A673 (cell line): ENCODE data around the gene ANKRD17. TPM values are rescaled to one million over a fixed set of nuclear protein-coding genes. Genes with fewer than 3 reads are reported as not detected.

ENCODE experiments used
- BruUV-seq: library from RNA; stranded (reverse); fragments of 400-500 nt; replicated peaks from 2 replicates; lab custom pipeline; 2021; lab: Mats Ljungman, UMichigan
- CTCF ChIA-PET: fragments of 300-600 bp; sonication (Branson Sonifier 250); formaldehyde crosslinking; loops from one replicate; lab custom pipeline; 2022; ENCODE audit warnings: antibody characterized with exemption; lab: Charles Lee
- POLR2A ChIA-PET: fragments of 300-600 bp; sonication (Branson Sonifier 250); formaldehyde crosslinking; loops from one replicate; lab custom pipeline; 2022; ENCODE audit warnings: antibody characterized with exemption; ENCODE audit not compliant: low non-redundant PET; lab: Charles Lee
- DNase-seq: peaks from one replicate; pipeline ENCODE4 v3.0.0-alpha.2; 2015; ENCODE audit warnings: low spot score
- H3K27ac ChIP-seq: fragments of 200-600 bp; sonication (generic); 2 replicates; pipeline ENCODE4 v1.5.1; 2016; ENCODE audit warnings: mixed run types, low read depth, mild to moderate bottlenecking, mixed read lengths, antibody characterized with exemption, low read length; ENCODE audit not compliant: poor library complexity, severe bottlenecking
- H3K27me3 ChIP-seq: fragments of 200-600 bp; sonication (generic); replicated peaks from 2 replicates; pipeline ENCODE4 v1.6.1; 2017; ENCODE audit warnings: mixed run types, low read depth, mild to moderate bottlenecking, mixed read lengths, antibody characterized with exemption, low read length; ENCODE audit not compliant: insufficient read depth, poor library complexity
- H3K36me3 ChIP-seq: fragments of 200-600 bp; sonication (generic); 2 replicates; pipeline ENCODE4 v1.6.1; 2016; ENCODE audit warnings: mixed run types, mild to moderate bottlenecking, mixed read lengths, antibody characterized with exemption, low read length; ENCODE audit not compliant: insufficient read depth, poor library complexity, severe bottlenecking
- H3K4me1 ChIP-seq: fragments of 200-600 bp; sonication (generic); 2 replicates; pipeline ENCODE4 v1.6.1; 2017; ENCODE audit warnings: mixed run types, mild to moderate bottlenecking, mixed read lengths, antibody characterized with exemption, low read length; ENCODE audit not compliant: insufficient read depth, poor library complexity, severe bottlenecking
- H3K4me3 ChIP-seq: fragments of 200-600 bp; sonication (generic); 2 replicates; pipeline ENCODE4 v1.5.1; 2016; ENCODE audit warnings: low read depth, mixed run types, mild to moderate bottlenecking, mixed read lengths, low read length; ENCODE audit not compliant: poor library complexity, severe bottlenecking
- H3K9me3 ChIP-seq: fragments of 200-600 bp; sonication (generic); 2 replicates; pipeline ENCODE4 v1.6.1; 2016; ENCODE audit warnings: mixed run types, low read depth, mild to moderate bottlenecking, mixed read lengths, antibody characterized with exemption, low read length; ENCODE audit not compliant: poor library complexity, severe bottlenecking
- EZH2 ChIP-seq: fragments of 200-600 bp; sonication (generic); IDR thresholded peaks from 2 replicates; pipeline ENCODE4 v1.6.1; 2017; ENCODE audit warnings: borderline replicate concordance, low read depth, mild to moderate bottlenecking, mixed read lengths, antibody characterized with exemption, low read length; ENCODE audit not compliant: poor library complexity, severe bottlenecking
- intact Hi-C: fragments of 100-400 bp; cut with micrococcal nuclease; formaldehyde crosslinking; loops from one replicate; pipeline ENCODE4 v1.10.0; 2022; ENCODE audit not compliant: unreplicated experiment
- total RNA-seq: library from RNA; stranded (reverse); gene quantifications from 2 replicates; pipeline ENCODE4 v1.2.3, GENCODE V29; 2021
- TF ChIP-seq, protein P1 (sequence below): fragments of 300-800, 200-600 bp; sonication (generic); conservative IDR thresholded peaks from 2 replicates; pipeline ENCODE4 v1.5.1; 2017; ENCODE audit warnings: low read depth, mild to moderate bottlenecking, antibody characterized with exemption, low read length, moderate library complexity, mixed read lengths

Gene ANKRD17
- total RNA-seq, 1 experiment from 2014 or later = 58.4 TPM

DNA sequence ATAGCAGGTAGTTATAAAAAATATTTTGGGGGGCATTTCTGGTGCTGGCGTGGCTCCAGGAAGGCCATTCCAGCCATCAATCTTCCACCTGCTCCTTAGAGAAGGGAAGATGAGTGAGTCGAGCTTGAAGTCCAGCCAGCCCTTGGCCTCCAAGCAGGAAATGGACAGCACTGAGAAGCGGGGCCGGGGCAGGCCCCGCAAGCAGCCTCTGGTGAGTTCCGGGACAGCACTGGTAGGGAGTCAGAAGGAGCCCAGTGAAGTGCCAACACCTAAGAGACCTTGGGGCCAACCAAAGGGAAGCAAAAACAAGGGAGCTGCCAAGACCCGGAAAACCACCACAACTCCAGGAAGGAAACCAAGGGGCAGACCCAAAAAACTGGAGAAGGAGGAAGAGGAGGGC is 159.9 kb downstream of the ANKRD17 start:
- BruUV-seq = no TSS peak
- CTCF ChIA-PET = no interaction called here
- peaks cover 17% of the 10 kb centered on the region for H3K36me3 ChIP-seq
- intact Hi-C loops = no loop called here
- POLR2A ChIA-PET = no interaction called here
- H3K4me1 ChIP-seq = no peaks in the 10 kb centered on the region
- no peak for DNase-seq
- no peak overlapping the region for H3K27ac ChIP-seq
- H3K4me3 ChIP-seq = no peak overlapping the region
- H3K9me3 ChIP-seq = no peaks in the 10 kb centered on the region
- H3K27me3 ChIP-seq = no peaks in the 10 kb centered on the region
- TF ChIP-seq, protein P1, sequence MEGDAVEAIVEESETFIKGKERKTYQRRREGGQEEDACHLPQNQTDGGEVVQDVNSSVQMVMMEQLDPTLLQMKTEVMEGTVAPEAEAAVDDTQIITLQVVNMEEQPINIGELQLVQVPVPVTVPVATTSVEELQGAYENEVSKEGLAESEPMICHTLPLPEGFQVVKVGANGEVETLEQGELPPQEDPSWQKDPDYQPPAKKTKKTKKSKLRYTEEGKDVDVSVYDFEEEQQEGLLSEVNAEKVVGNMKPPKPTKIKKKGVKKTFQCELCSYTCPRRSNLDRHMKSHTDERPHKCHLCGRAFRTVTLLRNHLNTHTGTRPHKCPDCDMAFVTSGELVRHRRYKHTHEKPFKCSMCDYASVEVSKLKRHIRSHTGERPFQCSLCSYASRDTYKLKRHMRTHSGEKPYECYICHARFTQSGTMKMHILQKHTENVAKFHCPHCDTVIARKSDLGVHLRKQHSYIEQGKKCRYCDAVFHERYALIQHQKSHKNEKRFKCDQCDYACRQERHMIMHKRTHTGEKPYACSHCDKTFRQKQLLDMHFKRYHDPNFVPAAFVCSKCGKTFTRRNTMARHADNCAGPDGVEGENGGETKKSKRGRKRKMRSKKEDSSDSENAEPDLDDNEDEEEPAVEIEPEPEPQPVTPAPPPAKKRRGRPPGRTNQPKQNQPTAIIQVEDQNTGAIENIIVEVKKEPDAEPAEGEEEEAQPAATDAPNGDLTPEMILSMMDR = no peak
- no peak for TF ChIP-seq EZH2

DNA sequence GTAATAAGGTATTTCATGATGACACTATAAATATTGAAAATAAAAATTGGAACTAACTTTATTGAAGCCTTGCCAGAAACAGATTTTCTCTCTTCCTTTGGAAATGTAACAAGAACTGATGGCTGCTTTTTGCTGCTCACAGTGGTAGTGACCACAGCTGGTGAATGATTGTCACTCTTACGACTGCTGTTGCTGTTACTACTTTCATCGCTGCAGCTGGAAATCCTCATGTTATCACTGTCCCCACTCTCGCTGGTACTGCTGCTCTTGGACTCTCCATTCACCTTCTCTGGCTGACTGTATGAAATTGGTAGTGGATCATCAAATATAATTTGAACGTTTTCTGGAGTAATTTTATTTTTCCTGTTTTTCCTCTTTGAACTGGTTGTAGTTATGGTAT is 160.6 kb downstream of the ANKRD17 start:
- H3K4me3 ChIP-seq = no peak overlapping the region
- BruUV-seq = no TSS peak
- POLR2A ChIA-PET = no interaction called here
- H3K27me3 ChIP-seq = no peaks in the 10 kb centered on the region
- CTCF ChIA-PET = no interaction called here
- no peaks in the 10 kb centered on the region for H3K9me3 ChIP-seq
- H3K4me1 ChIP-seq = no peaks in the 10 kb centered on the region
- intact Hi-C loops = no loop called here
- peaks cover 17% of the 10 kb centered on the region for H3K36me3 ChIP-seq
- TF ChIP-seq EZH2 = no peak
- TF ChIP-seq, protein P1 = no peak
- no peak overlapping the region for H3K27ac ChIP-seq
- DNase-seq = no peak

DNA sequence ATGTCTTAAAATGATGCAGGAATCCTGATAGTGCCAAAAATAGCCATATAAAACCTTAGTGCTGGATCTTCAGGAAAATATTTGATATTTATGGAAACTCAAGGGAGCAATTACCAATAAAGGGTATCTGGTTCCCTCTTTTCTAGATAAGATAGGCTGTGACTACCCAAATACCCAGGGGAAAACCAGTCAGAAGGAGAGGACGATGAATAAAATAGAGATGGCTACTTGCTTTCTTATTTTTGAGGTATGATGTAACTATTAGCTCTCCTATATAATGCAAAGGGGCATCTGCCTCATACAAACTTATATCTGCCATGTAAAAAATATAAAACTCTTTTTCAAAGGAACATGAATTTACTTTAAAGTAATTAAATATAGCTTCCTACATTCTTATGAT is 165.7 kb downstream of the ANKRD17 start:
- ChIA-PET CTCF (no interaction called here), POLR2A (no interaction called here)
- DNase-seq = no peak
- intact Hi-C loops = no loop called here
- Histone ChIP-seq H3K9me3 (no peaks in the 10 kb centered on the region), H3K4me1 (no peaks in the 10 kb centered on the region), H3K36me3 (peaks cover 20% of the 10 kb centered on the region), H3K27ac (no peak overlapping the region), H3K4me3 (no peak overlapping the region), H3K27me3 (no peaks in the 10 kb centered on the region)
- no TSS peak for BruUV-seq
- TF ChIP-seq EZH2 = no peak
- TF ChIP-seq, protein P1 = no peak
